ENCODE measurements around the gene HDAC7. TPM values are rescaled to one million over a fixed set of nuclear protein-coding genes. Genes with fewer than 3 reads are reported as not detected.
A peak's percentile ranks its signal among the peaks of the same experiment; 100 is the strongest.

The HDAC7 gene
- total RNA-seq, 1 donor from 2014 or later = 120 TPM

GRCh38 chr12:47835006-47835830, 15.5 kb upstream of the HDAC7 start:
- no peaks in the 10 kb centered on the region for H3K9me3 Mint-ChIP-seq (ENCODE audit: unreplicated experiment)
- DNase-seq (ENCODE audit: extremely low spot score, unreplicated experiment) = no peak
- no peaks in the 10 kb centered on the region for H3K27me3 Mint-ChIP-seq (ENCODE audit: unreplicated experiment)
- no peak for TF ChIP-seq CTCF (IDR thresholded peaks at IDR 0.05)
- H3K4me1 Mint-ChIP-seq (ENCODE audit: unreplicated experiment) = peaks cover 16% of the 10 kb centered on the region
- H3K27ac Mint-ChIP-seq (ENCODE audit: unreplicated experiment) = no peak overlapping the region
- H3K36me3 Mint-ChIP-seq (ENCODE audit: unreplicated experiment) = no peaks in the 10 kb centered on the region
- H3K4me3 Mint-ChIP-seq (ENCODE audit: unreplicated experiment) = no peak overlapping the region

GRCh38 chr12:47834199-47834903, 14.6 kb upstream of the HDAC7 start:
- no peak for DNase-seq (ENCODE audit: extremely low spot score, unreplicated experiment)
- TF ChIP-seq CTCF (IDR thresholded peaks at IDR 0.05) = no peak
- H3K27me3 Mint-ChIP-seq (ENCODE audit: unreplicated experiment) = no peaks in the 10 kb centered on the region
- no peaks in the 10 kb centered on the region for H3K36me3 Mint-ChIP-seq (ENCODE audit: unreplicated experiment)
- H3K4me3 Mint-ChIP-seq (ENCODE audit: unreplicated experiment) = no peak overlapping the region
- H3K27ac Mint-ChIP-seq (ENCODE audit: unreplicated experiment) = no peak overlapping the region
- no peaks in the 10 kb centered on the region for H3K9me3 Mint-ChIP-seq (ENCODE audit: unreplicated experiment)
- H3K4me1 Mint-ChIP-seq (ENCODE audit: unreplicated experiment) = peaks cover 20% of the 10 kb centered on the region

- no peaks in the 10 kb centered on the region for H3K27me3 Mint-ChIP-seq (ENCODE audit: unreplicated experiment)
- no peak overlapping the region for H3K27ac Mint-ChIP-seq (ENCODE audit: unreplicated experiment)
- H3K36me3 Mint-ChIP-seq (ENCODE audit: unreplicated experiment) = no peaks in the 10 kb centered on the region
- H3K4me1 Mint-ChIP-seq (ENCODE audit: unreplicated experiment) = peaks cover 23% of the 10 kb centered on the region
- no peak for TF ChIP-seq CTCF (IDR thresholded peaks at IDR 0.05)
- no peaks in the 10 kb centered on the region for H3K9me3 Mint-ChIP-seq (ENCODE audit: unreplicated experiment)
- no peak for DNase-seq (ENCODE audit: extremely low spot score, unreplicated experiment)
- H3K4me3 Mint-ChIP-seq (ENCODE audit: unreplicated experiment) = no peak overlapping the region
Measured at GRCh38 chr12:47833591-47834012, 13.9 kb upstream of the HDAC7 start.

- no peak for DNase-seq (ENCODE audit: extremely low spot score, unreplicated experiment)
- Mint-ChIP-seq H3K4me3 (ENCODE audit: unreplicated experiment) (no peak overlapping the region), H3K4me1 (ENCODE audit: unreplicated experiment) (peaks cover 28% of the 10 kb centered on the region), H3K27ac (ENCODE audit: unreplicated experiment) (no peak overlapping the region), H3K36me3 (ENCODE audit: unreplicated experiment) (no peaks in the 10 kb centered on the region), H3K9me3 (ENCODE audit: unreplicated experiment) (no peaks in the 10 kb centered on the region), H3K27me3 (ENCODE audit: unreplicated experiment) (no peaks in the 10 kb centered on the region)
- TF ChIP-seq CTCF (IDR thresholded peaks at IDR 0.05) = no peak
Measured at GRCh38 chr12:47832263-47832933, 12.7 kb upstream of the HDAC7 start.

GRCh38 chr12:47829584-47829983, 9.9 kb upstream of the HDAC7 start:
- H3K4me1 Mint-ChIP-seq (ENCODE audit: unreplicated experiment) = peaks cover 43% of the 10 kb centered on the region
- no peak overlapping the region for H3K4me3 Mint-ChIP-seq (ENCODE audit: unreplicated experiment)
- H3K27ac Mint-ChIP-seq (ENCODE audit: unreplicated experiment) = peak overlapping the region; percentile 92

More at GRCh38 chr12:47829584-47829983, 9.9 kb upstream of the HDAC7 start:
- DNase-seq (ENCODE audit: extremely low spot score, unreplicated experiment) = no peak
- H3K36me3 Mint-ChIP-seq (ENCODE audit: unreplicated experiment) = no peaks in the 10 kb centered on the region
- TF ChIP-seq CTCF (IDR thresholded peaks at IDR 0.05) = no peak
- H3K9me3 Mint-ChIP-seq (ENCODE audit: unreplicated experiment) = no peaks in the 10 kb centered on the region
- H3K27me3 Mint-ChIP-seq (ENCODE audit: unreplicated experiment) = no peaks in the 10 kb centered on the region
